Upper lobe of left lung (tissue), 4 donors: ENCODE results near the gene CSRP1.

ENCODE experiments used
- CTCF ChIP-seq, 6 experiments: fragments of 450-650 bp in 4 of 6; fragments of 200-600 bp in 2 of 6; sonication (generic) in 2 of 6; IDR thresholded peaks; one replicate each; pipeline ENCODE4 v1.5.1; 2016 to 2019; ENCODE audit warnings: antibody characterized with exemption in 6 of 6
- POLR2A ChIP-seq, 4 donors: fragments of 450-650 bp; IDR thresholded peaks; one replicate each; pipeline ENCODE4 v1.5.1; 2016 to 2017; ENCODE audit warnings: antibody characterized with exemption in 4 of 4, mild to moderate bottlenecking in 2 of 4

- TF ChIP-seq POLR2A (IDR thresholded peaks at IDR 0.05) (no peak), CTCF (IDR thresholded peaks at IDR 0.05) (no peak)
These were observed 45.2 kb upstream of the CSRP1 start for GRCh38 chr1:201551877-201552731.
